VCaP (cell line): Measurements from ENCODE around the gene PES1.
A peak's percentile ranks its signal among the peaks of the same experiment; 100 is the strongest.

Experiments used
- H3K27ac ChIP-seq: fragments of 450-650 bp; 2 replicates; pipeline ENCODE4 v1.5.1; 2017
- TF ChIP-seq, protein P1 (sequence below): fragments of 450-650 bp; conservative IDR thresholded peaks from 2 replicates; pipeline ENCODE4 v1.5.1; 2017; ENCODE audit warnings: mild to moderate bottlenecking, moderate library complexity

PES1 gene

DNA sequence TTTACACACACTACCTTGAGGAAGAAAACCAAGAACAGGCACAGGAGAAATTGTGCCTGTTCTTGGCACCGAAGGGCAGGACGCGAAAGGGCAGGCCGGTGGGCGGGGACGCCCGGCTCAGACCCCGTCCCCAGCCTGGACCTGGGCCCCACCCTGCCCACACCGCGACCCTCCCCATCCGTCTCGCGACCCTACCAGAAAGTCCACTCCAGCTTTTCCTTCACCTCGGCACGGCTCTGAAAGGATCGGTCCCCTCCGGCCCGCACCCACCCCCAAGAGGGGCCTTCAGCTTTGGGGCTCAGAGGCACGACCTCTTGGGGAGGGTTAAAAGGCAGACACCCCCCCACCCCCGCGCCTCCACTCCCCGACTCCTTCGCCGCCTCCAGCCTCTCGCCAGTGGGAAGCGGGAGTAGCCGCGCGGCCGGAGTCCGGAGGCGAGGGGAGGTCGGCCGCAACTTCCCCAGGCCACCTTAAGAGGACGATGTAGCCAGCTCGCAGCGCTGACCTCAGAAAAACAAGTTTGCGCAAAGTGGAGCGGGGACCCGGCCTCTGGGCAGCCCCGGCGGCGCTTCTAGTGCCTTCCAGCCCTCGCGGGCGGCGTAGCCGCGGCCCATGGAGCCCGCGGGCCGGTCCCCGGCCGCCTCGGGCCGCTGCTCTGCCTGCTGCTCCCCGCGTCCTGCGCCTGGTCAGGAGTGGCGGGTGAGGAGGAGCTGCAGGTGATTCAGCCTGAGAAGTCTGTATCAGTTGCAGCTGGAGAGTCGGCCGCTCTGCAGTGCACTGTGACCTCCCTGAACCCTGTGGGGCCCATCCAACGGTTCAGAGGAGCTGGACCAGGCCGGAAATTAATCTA is 49.5 kb downstream of the PES1 start:
- TF ChIP-seq, protein P1, sequence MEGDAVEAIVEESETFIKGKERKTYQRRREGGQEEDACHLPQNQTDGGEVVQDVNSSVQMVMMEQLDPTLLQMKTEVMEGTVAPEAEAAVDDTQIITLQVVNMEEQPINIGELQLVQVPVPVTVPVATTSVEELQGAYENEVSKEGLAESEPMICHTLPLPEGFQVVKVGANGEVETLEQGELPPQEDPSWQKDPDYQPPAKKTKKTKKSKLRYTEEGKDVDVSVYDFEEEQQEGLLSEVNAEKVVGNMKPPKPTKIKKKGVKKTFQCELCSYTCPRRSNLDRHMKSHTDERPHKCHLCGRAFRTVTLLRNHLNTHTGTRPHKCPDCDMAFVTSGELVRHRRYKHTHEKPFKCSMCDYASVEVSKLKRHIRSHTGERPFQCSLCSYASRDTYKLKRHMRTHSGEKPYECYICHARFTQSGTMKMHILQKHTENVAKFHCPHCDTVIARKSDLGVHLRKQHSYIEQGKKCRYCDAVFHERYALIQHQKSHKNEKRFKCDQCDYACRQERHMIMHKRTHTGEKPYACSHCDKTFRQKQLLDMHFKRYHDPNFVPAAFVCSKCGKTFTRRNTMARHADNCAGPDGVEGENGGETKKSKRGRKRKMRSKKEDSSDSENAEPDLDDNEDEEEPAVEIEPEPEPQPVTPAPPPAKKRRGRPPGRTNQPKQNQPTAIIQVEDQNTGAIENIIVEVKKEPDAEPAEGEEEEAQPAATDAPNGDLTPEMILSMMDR = peak; percentile 17; the same call in 1 of the 2 replicates
- H3K27ac ChIP-seq = peak overlapping the region; percentile 49; the same call in 1 of the 2 replicates

- peak overlapping the region; percentile 49; the same call in 1 of the 2 replicates for H3K27ac ChIP-seq
Measured at GRCh38 chr22:30541511-30541910, 50.2 kb downstream of the PES1 start.

GRCh38 chr22:30539368-30539767 is 52.3 kb downstream of the PES1 start:
- TF ChIP-seq, protein P1 = no peak

GRCh38 chr22:30538280-30538679 is 53.4 kb downstream of the PES1 start:
- H3K27ac ChIP-seq = no peak overlapping the region
- TF ChIP-seq, protein P1 = no peak

More at GRCh38 chr22:30539368-30539767, 52.3 kb downstream of the PES1 start:
- H3K27ac ChIP-seq = no peak overlapping the region

GRCh38 chr22:30537083-30537731 is 54.5 kb downstream of the PES1 start:
- TF ChIP-seq, protein P1 = no peak
- H3K27ac ChIP-seq = no peak overlapping the region

GRCh38 chr22:30535182-30535581 is 56.5 kb downstream of the PES1 start:
- no peak overlapping the region for H3K27ac ChIP-seq
- TF ChIP-seq, protein P1 = no peak

- TF ChIP-seq, protein P1 = no peak
- H3K27ac ChIP-seq = no peak overlapping the region
Measured at GRCh38 chr22:30531651-30532608, 59.8 kb downstream of the PES1 start.
